Endothelial cell of hepatic sinusoid (primary cell): ENCODE data around the gene TNP1.

Experiments
- in situ Hi-C: cut with HindIII; loops from 2 replicates; pipeline ENCODE4 v1.10.0; 2017; ENCODE audit warnings: low sequenced_read_pairs

TNP1 gene

GRCh38 chr2:216859944-216860343 is at the start of gene TNP1:
TSS of gene TNP1 (minus strand) at chr2:216860064. CDS start at chr2:216860034, 30 bp downstream.
- in situ Hi-C loops: no loop called here

- in situ Hi-C loops: no loop called here
These were observed 48.4 kb upstream of the TNP1 start for GRCh38 chr2:216908300-216908699.

- in situ Hi-C loops: no loop called here
These were observed 45.9 kb upstream of the TNP1 start for GRCh38 chr2:216905649-216906329.

GRCh38 chr2:216904974-216905373 is 45.1 kb upstream of the TNP1 start:
- in situ Hi-C loops: no loop called here

- in situ Hi-C loops: no loop called here
These were observed 44.7 kb upstream of the TNP1 start for GRCh38 chr2:216904554-216904953.

- in situ Hi-C loops: no loop called here
These were observed 43.6 kb upstream of the TNP1 start for GRCh38 chr2:216903470-216903869.

GRCh38 chr2:216901273-216901672 is 41.4 kb upstream of the TNP1 start:
- in situ Hi-C loops: no loop called here

- in situ Hi-C loops: no loop called here
These were observed 40.5 kb upstream of the TNP1 start for GRCh38 chr2:216900406-216900805.

GRCh38 chr2:216897561-216898203 is 37.8 kb upstream of the TNP1 start:
- in situ Hi-C loops: no loop called here

GRCh38 chr2:216890138-216890537 is 30.3 kb upstream of the TNP1 start:
- in situ Hi-C loops: no loop called here

- in situ Hi-C loops: no loop called here
These were observed 29.2 kb upstream of the TNP1 start for GRCh38 chr2:216888887-216889622.

- in situ Hi-C loops: no loop called here
These were observed 28.2 kb upstream of the TNP1 start for GRCh38 chr2:216888081-216888480.

- in situ Hi-C loops: no loop called here
These were observed 27.3 kb upstream of the TNP1 start for GRCh38 chr2:216887138-216887537.

GRCh38 chr2:216885117-216885553 is 25.3 kb upstream of the TNP1 start:
- in situ Hi-C loops: no loop called here

GRCh38 chr2:216884347-216884746 is 24.5 kb upstream of the TNP1 start:
- in situ Hi-C loops: no loop called here

GRCh38 chr2:216882876-216883275 is 23.0 kb upstream of the TNP1 start:
- in situ Hi-C loops: no loop called here

GRCh38 chr2:216881411-216881810 is 21.5 kb upstream of the TNP1 start:
- in situ Hi-C loops: no loop called here

- in situ Hi-C loops: no loop called here
These were observed 20.8 kb upstream of the TNP1 start for GRCh38 chr2:216880509-216881184.

- in situ Hi-C loops: loop anchor here (10.0 kb wide), 1 partner anchor 175 kb away; no protein-coding TSS in a partner anchor
These were observed 20.1 kb upstream of the TNP1 start for GRCh38 chr2:216879727-216880508.

GRCh38 chr2:216878072-216878471 is 18.2 kb upstream of the TNP1 start:
- in situ Hi-C loops: loop anchor here (10.0 kb wide), 1 partner anchor 173 kb away; no protein-coding TSS in a partner anchor
